HepG2 (cell line): Measurements from ENCODE around the gene ZNF524. TPM values are rescaled to one million over a fixed set of nuclear protein-coding genes. Genes with fewer than 3 reads are reported as not detected.
A peak's percentile ranks its signal among the peaks of the same experiment; 100 is the strongest.

ENCODE experiments used
- ASH2L ChIP-seq: fragments of 300-600, 200-600 bp; sonication (generic); IDR thresholded peaks from 2 replicates; pipeline ENCODE4 v1.7.0; 2017; ENCODE audit warnings: low read depth, mild to moderate bottlenecking, moderate library complexity, mixed read lengths, low read length; ENCODE audit not compliant: insufficient read length
- GABPA ChIP-seq, 2 experiments: IDR thresholded peaks; 2 replicates each; pipeline ENCODE4 v1.6.1; 2011 to 2016; ENCODE audit warnings: low read depth in 2 of 2, low read length in 1 of 2, missing biosample characterization in 1 of 2, missing genetic modification characterization in 1 of 2
- MBNL3 ChIP-seq: fragments of 250-450 bp; sonication (Bioruptor Pico); conservative IDR thresholded peaks from 2 replicates; pipeline ENCODE4 v1.8.0; 2022; ENCODE audit warnings: mild to moderate bottlenecking, inconsistent platforms
- NCOA2 ChIP-seq: sonication (generic); formaldehyde crosslinking; IDR thresholded peaks from 2 replicates; pipeline ENCODE4 v1.8.0; 2022; ENCODE audit warnings: inconsistent platforms
- NR2F6 ChIP-seq, 2 experiments: IDR thresholded peaks; 2 replicates each; pipeline ENCODE4 v1.6.1; 2016; ENCODE audit warnings: antibody characterized with exemption in 1 of 2, mild to moderate bottlenecking in 1 of 2
- POGZ ChIP-seq: sonication (generic); formaldehyde crosslinking; IDR thresholded peaks from 2 replicates; pipeline ENCODE4 v1.4.0; 2020; ENCODE audit warnings: mild to moderate bottlenecking, missing genetic modification reagents
- ZBTB21 ChIP-seq: sonication (generic); formaldehyde crosslinking; IDR thresholded peaks from 2 replicates; pipeline ENCODE4 v1.4.0; 2020; ENCODE audit warnings: missing genetic modification reagents
- ZFYVE20 ChIP-seq: sonication (generic); formaldehyde crosslinking; IDR thresholded peaks from 2 replicates; pipeline ENCODE4 v1.8.0; 2023; ENCODE audit warnings: low read depth, mild to moderate bottlenecking, moderate library complexity, missing genetic modification reagents, borderline replicate concordance
- ZNF598 ChIP-seq: sonication (generic); formaldehyde crosslinking; IDR thresholded peaks from 2 replicates; pipeline ENCODE4 v1.5.1; 2020; ENCODE audit warnings: mild to moderate bottlenecking, missing genetic modification reagents, borderline replicate concordance
- polyA plus RNA-seq, 8 experiments: library from polyadenylated mRNA; depleted of rRNA in 3 of 8; stranded (reverse) in 7 of 8; unstranded in 1 of 8; fragments of >200 nt; fragmentation: Illumina TruSeq in 4 of 8; extraction: Trizol in 4 of 8; gene quantifications; 2 replicates each; pipeline versions ENCODE4 v1.2.1 to v1.2.3, GENCODE V29; 2011 to 2016; ENCODE audit warnings: low read depth in 4 of 8, missing spikeins in 1 of 8, mixed read lengths in 1 of 8; ENCODE audit not compliant: insufficient read depth in 1 of 8
- total RNA-seq, 5 experiments: library from RNA; depleted of rRNA; stranded (reverse); fragments of >200 nt; fragmentation: Illumina TruSeq; extraction: Trizol; gene quantifications; 2 replicates each; pipeline ENCODE4 v1.2.3, GENCODE V29; 2016; ENCODE audit warnings: low read depth in 1 of 5
- TF ChIP-seq, protein P1 (sequence below): IDR thresholded peaks from 2 replicates; pipeline ENCODE4 v1.6.1; 2016; ENCODE audit warnings: missing genetic modification reagents, missing compliant biosample characterization
- TF ChIP-seq, protein P2 (sequence below): sonication (generic); formaldehyde crosslinking; IDR thresholded peaks from 2 replicates; pipeline ENCODE4 v1.8.0; 2022; ENCODE audit warnings: mild to moderate bottlenecking, missing genetic modification reagents, moderate library complexity
- TF ChIP-seq, protein P3 (sequence below): sonication (generic); formaldehyde crosslinking; IDR thresholded peaks from 2 replicates; pipeline ENCODE4 v1.5.1; 2020; ENCODE audit warnings: mild to moderate bottlenecking, missing genetic modification reagents
- TF ChIP-seq, protein P4 (sequence below): sonication (generic); formaldehyde crosslinking; IDR thresholded peaks from 2 replicates; pipeline ENCODE4 v1.9.0; 2021; ENCODE audit warnings: missing genetic modification reagents, borderline replicate concordance
- TF ChIP-seq, protein P5 (sequence below): sonication (generic); formaldehyde crosslinking; IDR thresholded peaks from 2 replicates; pipeline ENCODE4 v1.4.0; 2020; ENCODE audit warnings: mild to moderate bottlenecking, missing genetic modification reagents
- TF ChIP-seq, protein P6 (sequence below): sonication (generic); formaldehyde crosslinking; IDR thresholded peaks from 2 replicates; pipeline ENCODE4 v1.5.0; 2020; ENCODE audit warnings: missing genetic modification reagents

The ZNF524 gene
- total and polyA plus RNA-seq, 2 of the 13 experiments (the other 11 are each of a cell fraction or from before 2014, with no cell fraction given), result 3.2 to 4.6 TPM

DNA sequence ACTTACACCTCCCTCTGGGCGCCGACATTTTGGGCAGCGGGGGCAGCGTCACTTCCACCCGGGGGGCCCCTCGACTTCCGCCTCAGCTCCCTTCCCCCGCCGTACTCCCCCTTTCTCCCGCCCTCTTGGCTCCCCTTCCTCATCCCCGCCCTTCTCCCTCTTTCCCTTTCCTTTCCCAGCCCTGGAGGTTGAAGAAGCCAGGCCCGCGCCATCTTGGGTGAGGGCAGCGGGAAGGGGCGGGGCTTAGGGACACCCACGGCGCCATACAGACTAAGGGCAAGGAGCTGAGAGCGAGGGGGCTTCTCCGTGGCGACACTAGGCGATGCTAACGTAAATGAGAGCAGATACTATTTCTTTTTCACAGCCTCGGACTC, 633 bp upstream of the ZNF524 start, which contains the start of gene FIZ1 (continued):
- TF ChIP-seq ASH2L (no peak), POGZ (peak; percentile 31; the same call in 1 of the 2 replicates), ZBTB21 (CRISPR knock-in tag) (no peak), NCOA2 (CRISPR knock-in tag) (no peak), GABPA (IDR thresholded peaks at IDR 0.05; ENCODE audit: low read depth, low read length) (peak; percentile 82), GABPA (CRISPR knock-in tag; IDR thresholded peaks at IDR 0.05; ENCODE audit: low read depth) (peak; percentile 92), ZNF598 (CRISPR knock-in tag) (peak; percentile 14; the same call in 1 of the 2 replicates), MBNL3 (no peak), ZFYVE20 (no peak), NR2F6 (IDR thresholded peaks at IDR 0.05) (no peak), NR2F6 (CRISPR knock-in tag; IDR thresholded peaks at IDR 0.05) (no peak)
- TF ChIP-seq, protein P1, sequence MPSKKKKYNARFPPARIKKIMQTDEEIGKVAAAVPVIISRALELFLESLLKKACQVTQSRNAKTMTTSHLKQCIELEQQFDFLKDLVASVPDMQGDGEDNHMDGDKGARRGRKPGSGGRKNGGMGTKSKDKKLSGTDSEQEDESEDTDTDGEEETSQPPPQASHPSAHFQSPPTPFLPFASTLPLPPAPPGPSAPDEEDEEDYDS (CRISPR knock-in tag), result no peak
- TF ChIP-seq, protein P2, sequence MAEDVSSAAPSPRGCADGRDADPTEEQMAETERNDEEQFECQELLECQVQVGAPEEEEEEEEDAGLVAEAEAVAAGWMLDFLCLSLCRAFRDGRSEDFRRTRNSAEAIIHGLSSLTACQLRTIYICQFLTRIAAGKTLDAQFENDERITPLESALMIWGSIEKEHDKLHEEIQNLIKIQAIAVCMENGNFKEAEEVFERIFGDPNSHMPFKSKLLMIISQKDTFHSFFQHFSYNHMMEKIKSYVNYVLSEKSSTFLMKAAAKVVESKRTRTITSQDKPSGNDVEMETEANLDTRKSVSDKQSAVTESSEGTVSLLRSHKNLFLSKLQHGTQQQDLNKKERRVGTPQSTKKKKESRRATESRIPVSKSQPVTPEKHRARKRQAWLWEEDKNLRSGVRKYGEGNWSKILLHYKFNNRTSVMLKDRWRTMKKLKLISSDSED (CRISPR knock-in tag), result no peak
- TF ChIP-seq, protein P3, sequence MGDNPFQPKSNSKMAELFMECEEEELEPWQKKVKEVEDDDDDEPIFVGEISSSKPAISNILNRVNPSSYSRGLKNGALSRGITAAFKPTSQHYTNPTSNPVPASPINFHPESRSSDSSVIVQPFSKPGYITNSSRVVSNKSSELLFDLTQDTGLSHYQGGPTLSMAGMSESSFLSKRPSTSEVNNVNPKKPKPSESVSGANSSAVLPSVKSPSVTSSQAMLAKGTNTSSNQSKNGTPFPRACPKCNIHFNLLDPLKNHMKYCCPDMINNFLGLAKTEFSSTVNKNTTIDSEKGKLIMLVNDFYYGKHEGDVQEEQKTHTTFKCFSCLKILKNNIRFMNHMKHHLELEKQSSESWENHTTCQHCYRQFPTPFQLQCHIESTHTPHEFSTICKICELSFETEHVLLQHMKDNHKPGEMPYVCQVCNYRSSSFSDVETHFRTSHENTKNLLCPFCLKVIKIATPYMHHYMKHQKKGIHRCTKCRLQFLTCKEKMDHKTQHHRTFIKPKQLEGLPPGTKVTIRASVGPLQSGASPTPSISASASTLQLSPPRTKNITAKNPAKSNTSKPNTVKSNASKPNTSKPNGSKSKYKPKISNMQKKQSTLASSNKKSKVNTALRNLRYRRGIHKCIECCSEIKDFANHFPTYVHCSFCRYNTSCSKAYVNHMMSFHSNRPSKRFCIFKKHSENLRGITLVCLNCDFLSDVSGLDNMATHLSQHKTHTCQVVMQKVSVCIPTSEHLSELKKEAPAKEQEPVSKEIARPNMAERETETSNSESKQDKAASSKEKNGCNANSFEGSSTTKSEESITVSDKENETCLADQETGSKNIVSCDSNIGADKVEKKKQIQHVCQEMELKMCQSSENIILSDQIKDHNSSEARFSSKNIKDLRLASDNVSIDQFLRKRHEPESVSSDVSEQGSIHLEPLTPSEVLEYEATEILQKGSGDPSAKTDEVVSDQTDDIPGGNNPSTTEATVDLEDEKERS, result no peak
- TF ChIP-seq, protein P4, sequence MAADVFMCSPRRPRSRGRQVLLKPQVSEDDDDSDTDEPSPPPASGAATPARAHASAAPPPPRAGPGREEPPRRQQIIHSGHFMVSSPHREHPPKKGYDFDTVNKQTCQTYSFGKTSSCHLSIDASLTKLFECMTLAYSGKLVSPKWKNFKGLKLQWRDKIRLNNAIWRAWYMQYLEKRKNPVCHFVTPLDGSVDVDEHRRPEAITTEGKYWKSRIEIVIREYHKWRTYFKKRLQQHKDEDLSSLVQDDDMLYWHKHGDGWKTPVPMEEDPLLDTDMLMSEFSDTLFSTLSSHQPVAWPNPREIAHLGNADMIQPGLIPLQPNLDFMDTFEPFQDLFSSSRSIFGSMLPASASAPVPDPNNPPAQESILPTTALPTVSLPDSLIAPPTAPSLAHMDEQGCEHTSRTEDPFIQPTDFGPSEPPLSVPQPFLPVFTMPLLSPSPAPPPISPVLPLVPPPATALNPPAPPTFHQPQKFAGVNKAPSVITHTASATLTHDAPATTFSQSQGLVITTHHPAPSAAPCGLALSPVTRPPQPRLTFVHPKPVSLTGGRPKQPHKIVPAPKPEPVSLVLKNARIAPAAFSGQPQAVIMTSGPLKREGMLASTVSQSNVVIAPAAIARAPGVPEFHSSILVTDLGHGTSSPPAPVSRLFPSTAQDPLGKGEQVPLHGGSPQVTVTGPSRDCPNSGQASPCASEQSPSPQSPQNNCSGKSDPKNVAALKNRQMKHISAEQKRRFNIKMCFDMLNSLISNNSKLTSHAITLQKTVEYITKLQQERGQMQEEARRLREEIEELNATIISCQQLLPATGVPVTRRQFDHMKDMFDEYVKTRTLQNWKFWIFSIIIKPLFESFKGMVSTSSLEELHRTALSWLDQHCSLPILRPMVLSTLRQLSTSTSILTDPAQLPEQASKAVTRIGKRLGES (CRISPR knock-in tag), result no peak
- TF ChIP-seq, protein P5, sequence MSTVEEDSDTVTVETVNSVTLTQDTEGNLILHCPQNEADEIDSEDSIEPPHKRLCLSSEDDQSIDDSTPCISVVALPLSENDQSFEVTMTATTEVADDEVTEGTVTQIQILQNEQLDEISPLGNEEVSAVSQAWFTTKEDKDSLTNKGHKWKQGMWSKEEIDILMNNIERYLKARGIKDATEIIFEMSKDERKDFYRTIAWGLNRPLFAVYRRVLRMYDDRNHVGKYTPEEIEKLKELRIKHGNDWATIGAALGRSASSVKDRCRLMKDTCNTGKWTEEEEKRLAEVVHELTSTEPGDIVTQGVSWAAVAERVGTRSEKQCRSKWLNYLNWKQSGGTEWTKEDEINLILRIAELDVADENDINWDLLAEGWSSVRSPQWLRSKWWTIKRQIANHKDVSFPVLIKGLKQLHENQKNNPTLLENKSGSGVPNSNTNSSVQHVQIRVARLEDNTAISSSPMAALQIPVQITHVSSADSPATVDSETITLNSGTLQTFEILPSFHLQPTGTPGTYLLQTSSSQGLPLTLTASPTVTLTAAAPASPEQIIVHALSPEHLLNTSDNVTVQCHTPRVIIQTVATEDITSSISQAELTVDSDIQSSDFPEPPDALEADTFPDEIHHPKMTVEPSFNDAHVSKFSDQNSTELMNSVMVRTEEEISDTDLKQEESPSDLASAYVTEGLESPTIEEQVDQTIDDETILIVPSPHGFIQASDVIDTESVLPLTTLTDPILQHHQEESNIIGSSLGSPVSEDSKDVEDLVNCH (CRISPR knock-in tag), result no peak
- TF ChIP-seq, protein P6, sequence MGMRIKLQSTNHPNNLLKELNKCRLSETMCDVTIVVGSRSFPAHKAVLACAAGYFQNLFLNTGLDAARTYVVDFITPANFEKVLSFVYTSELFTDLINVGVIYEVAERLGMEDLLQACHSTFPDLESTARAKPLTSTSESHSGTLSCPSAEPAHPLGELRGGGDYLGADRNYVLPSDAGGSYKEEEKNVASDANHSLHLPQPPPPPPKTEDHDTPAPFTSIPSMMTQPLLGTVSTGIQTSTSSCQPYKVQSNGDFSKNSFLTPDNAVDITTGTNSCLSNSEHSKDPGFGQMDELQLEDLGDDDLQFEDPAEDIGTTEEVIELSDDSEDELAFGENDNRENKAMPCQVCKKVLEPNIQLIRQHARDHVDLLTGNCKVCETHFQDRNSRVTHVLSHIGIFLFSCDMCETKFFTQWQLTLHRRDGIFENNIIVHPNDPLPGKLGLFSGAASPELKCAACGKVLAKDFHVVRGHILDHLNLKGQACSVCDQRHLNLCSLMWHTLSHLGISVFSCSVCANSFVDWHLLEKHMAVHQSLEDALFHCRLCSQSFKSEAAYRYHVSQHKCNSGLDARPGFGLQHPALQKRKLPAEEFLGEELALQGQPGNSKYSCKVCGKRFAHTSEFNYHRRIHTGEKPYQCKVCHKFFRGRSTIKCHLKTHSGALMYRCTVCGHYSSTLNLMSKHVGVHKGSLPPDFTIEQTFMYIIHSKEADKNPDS (CRISPR knock-in tag), result no peak
